Neural cell (in vitro differentiated cells): ENCODE results near the gene DNAAF5. TPM values are rescaled to one million over a fixed set of nuclear protein-coding genes. Genes with fewer than 3 reads are reported as not detected.

Experiments
- H2AFZ ChIP-seq: fragments of 200-600, 300-800 bp; sonication (generic), shearing (Covaris generic); 2 replicates; pipeline ENCODE4 v1.6.0; 2014; ENCODE audit warnings: low read depth, mild to moderate bottlenecking, antibody characterized with exemption, low read length, moderate library complexity
- H3F3A ChIP-seq: fragments of 200-600 bp; shearing (Covaris generic); 2 replicates; pipeline ENCODE4 v1.6.1; 2016; ENCODE audit warnings: mild to moderate bottlenecking, moderate library complexity, mixed read lengths, antibody characterized with exemption, low read length; ENCODE audit not compliant: insufficient read depth, poor library complexity, severe bottlenecking
- H3K27ac ChIP-seq: fragments of 200-600, 300-800 bp; sonication (generic), shearing (Covaris generic); 2 replicates; pipeline ENCODE4 v1.5.1; 2014; ENCODE audit warnings: mild to moderate bottlenecking, low read length, moderate library complexity
- H3K27me3 ChIP-seq: fragments of 300-800, 200-600 bp; sonication (generic), shearing (Covaris generic); 2 replicates; pipeline ENCODE4 v1.6.0; 2014; ENCODE audit warnings: mild to moderate bottlenecking, low read depth, low read length, moderate library complexity; ENCODE audit not compliant: insufficient read depth
- H3K36me3 ChIP-seq: fragments of 300-800, 200-600 bp; sonication (generic), shearing (Covaris generic); 2 replicates; pipeline ENCODE4 v1.5.1; 2014; ENCODE audit warnings: mild to moderate bottlenecking, antibody characterized with exemption, low read length, moderate library complexity; ENCODE audit not compliant: insufficient read depth
- H3K4me2 ChIP-seq: fragments of 300-800, 200-600 bp; sonication (generic), shearing (Covaris generic); 2 replicates; pipeline ENCODE4 v1.6.0; 2014; ENCODE audit warnings: mild to moderate bottlenecking, low read length
- H3K4me3 ChIP-seq: fragments of 300-800, 200-600 bp; sonication (generic), shearing (Covaris generic); 2 replicates; pipeline ENCODE4 v1.5.1; 2014; ENCODE audit warnings: mild to moderate bottlenecking, low read length, moderate library complexity
- H3K79me2 ChIP-seq: fragments of 200-600 bp; shearing (Covaris generic); replicated peaks from 2 replicates; pipeline ENCODE4 v1.6.0; 2014; ENCODE audit warnings: mild to moderate bottlenecking, low read length, moderate library complexity; ENCODE audit not compliant: insufficient read depth
- H3K9ac ChIP-seq: fragments of 300-800, 200-600 bp; sonication (generic), shearing (Covaris generic); 2 replicates; pipeline ENCODE4 v1.6.1; 2016; ENCODE audit warnings: mild to moderate bottlenecking, low read length, mixed read lengths
- H3K9me2 ChIP-seq: fragments of 200-600 bp; shearing (Covaris generic); 2 replicates; pipeline ENCODE4 v1.6.1; 2016; ENCODE audit warnings: mild to moderate bottlenecking, low read length, mixed read lengths; ENCODE audit not compliant: insufficient read depth
- H3K9me3 ChIP-seq: fragments of 200-600, 300-800 bp; sonication (generic), shearing (Covaris generic); 2 replicates; pipeline ENCODE4 v1.6.1; 2016; ENCODE audit warnings: mild to moderate bottlenecking, mixed run types, low read length, moderate library complexity, mixed read lengths
- H4K20me1 ChIP-seq: fragments of 200-600 bp; shearing (Covaris generic); 2 replicates; pipeline ENCODE4 v1.6.1; 2016; ENCODE audit warnings: mild to moderate bottlenecking, mixed run types; ENCODE audit not compliant: insufficient read depth
- EP300 ChIP-seq: fragments of 450-650 bp; conservative IDR thresholded peaks from 2 replicates; pipeline ENCODE4 v1.6.1; 2014; ENCODE audit warnings: antibody characterized with exemption, mild to moderate bottlenecking, moderate library complexity; ENCODE audit not compliant: poor library complexity, severe bottlenecking
- EZH2 ChIP-seq: fragments of 200-600, 300-800 bp; shearing (Covaris generic), sonication (generic); IDR thresholded peaks from 2 replicates; pipeline ENCODE4 v1.6.1; 2014; ENCODE audit warnings: antibody characterized with exemption, low read length, borderline replicate concordance, mild to moderate bottlenecking; ENCODE audit not compliant: insufficient read depth, poor library complexity, severe bottlenecking
- MXI1 ChIP-seq: fragments of 450-650 bp; conservative IDR thresholded peaks from 2 replicates; pipeline ENCODE4 v1.6.1; 2014; ENCODE audit warnings: antibody characterized with exemption, mild to moderate bottlenecking; ENCODE audit not compliant: poor library complexity, severe bottlenecking
- POLR2AphosphoS5 ChIP-seq: IDR thresholded peaks from 2 replicates; pipeline ENCODE4 v1.6.1; 2012
- RAD21 ChIP-seq: fragments of 450-650 bp; conservative IDR thresholded peaks from 2 replicates; pipeline ENCODE4 v1.6.1; 2014; ENCODE audit warnings: antibody characterized with exemption, mild to moderate bottlenecking, moderate library complexity
- SMC3 ChIP-seq: fragments of 450-650 bp; conservative IDR thresholded peaks from 2 replicates; pipeline ENCODE4 v1.6.1; 2014; ENCODE audit warnings: antibody characterized with exemption, mild to moderate bottlenecking, moderate library complexity; ENCODE audit not compliant: poor library complexity
- TAF1 ChIP-seq: IDR thresholded peaks from 2 replicates; pipeline ENCODE4 v1.6.1; 2012; ENCODE audit warnings: low read depth
- polyA plus RNA-seq: library from polyadenylated mRNA; depleted of rRNA; stranded (reverse); fragments of >200 nt; gene quantifications from 2 replicates; pipeline ENCODE4 v1.2.3, GENCODE V29; 2014
- TF ChIP-seq, protein P1 (sequence below): fragments of 450-650 bp; IDR thresholded peaks from 2 replicates; pipeline ENCODE4 v1.5.1; 2014; ENCODE audit warnings: antibody characterized with exemption, mild to moderate bottlenecking, moderate library complexity; ENCODE audit not compliant: poor library complexity, severe bottlenecking
- TF ChIP-seq, protein P2 (sequence below): IDR thresholded peaks from 2 replicates; pipeline ENCODE4 v1.6.1; 2012; ENCODE audit warnings: borderline replicate concordance

The DNAAF5 gene
- polyA plus RNA-seq, 1 donor from 2014 or later: 5.3 TPM

DNA sequence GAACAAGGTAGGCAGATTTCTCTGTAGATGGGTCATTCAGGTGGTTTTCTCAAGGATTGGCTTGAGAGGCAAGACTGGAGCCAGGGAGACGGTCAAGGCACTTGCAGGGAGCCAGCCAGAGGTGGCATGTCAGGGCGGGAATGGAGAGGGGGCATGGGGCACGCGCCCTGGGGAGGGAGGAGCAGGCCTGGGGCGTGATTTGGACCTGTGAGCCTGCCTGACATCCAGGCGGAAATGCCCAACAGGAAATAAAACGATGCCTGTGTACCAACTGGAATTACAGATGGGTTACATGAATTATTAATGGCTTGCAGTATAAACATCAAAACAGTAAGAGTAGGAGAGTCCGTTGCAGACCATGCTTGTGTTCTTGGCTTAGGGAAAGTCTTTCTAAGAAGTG lies 97.2 kb downstream of the DNAAF5 start:
- no peaks in the 10 kb centered on the region for H4K20me1 ChIP-seq

DNA sequence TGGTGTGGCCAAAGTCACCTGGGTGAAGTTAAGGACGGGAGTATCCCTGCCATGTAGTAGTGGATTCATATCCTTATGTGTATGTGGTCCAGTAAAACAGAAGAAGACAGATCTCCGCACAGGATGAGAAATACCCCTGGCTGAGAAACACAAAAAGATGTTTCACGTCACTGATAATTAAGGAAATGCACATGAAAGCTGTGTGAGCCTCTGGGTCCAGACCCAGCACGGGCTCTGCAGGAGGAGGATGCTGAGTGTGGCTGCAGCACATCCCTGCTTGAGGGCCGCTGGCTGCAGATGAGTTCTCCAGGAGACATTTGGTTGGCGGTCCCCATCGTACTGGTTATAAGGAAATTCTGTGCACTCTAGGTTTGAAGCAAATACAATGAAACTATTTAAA lies 97.6 kb downstream of the DNAAF5 start:
- H3K9ac ChIP-seq: no peak overlapping the region
- peaks cover 73% of the 10 kb centered on the region for H3K79me2 ChIP-seq
- H3K9me2 ChIP-seq: no peaks in the 10 kb centered on the region
- H3F3A ChIP-seq: no peaks in the 10 kb centered on the region
- no peaks in the 10 kb centered on the region for H4K20me1 ChIP-seq
- no peaks in the 10 kb centered on the region for H3K36me3 ChIP-seq
- H3K27me3 ChIP-seq: no peaks in the 10 kb centered on the region
- H3K4me3 ChIP-seq: no peak overlapping the region
- no peak overlapping the region for H3K4me2 ChIP-seq
- no peaks in the 10 kb centered on the region for H3K9me3 ChIP-seq
- H2AFZ ChIP-seq: no peak overlapping the region
- H3K27ac ChIP-seq: no peak overlapping the region
- TF ChIP-seq POLR2AphosphoS5: no peak
- no peak for TF ChIP-seq SMC3
- TF ChIP-seq, protein P1, sequence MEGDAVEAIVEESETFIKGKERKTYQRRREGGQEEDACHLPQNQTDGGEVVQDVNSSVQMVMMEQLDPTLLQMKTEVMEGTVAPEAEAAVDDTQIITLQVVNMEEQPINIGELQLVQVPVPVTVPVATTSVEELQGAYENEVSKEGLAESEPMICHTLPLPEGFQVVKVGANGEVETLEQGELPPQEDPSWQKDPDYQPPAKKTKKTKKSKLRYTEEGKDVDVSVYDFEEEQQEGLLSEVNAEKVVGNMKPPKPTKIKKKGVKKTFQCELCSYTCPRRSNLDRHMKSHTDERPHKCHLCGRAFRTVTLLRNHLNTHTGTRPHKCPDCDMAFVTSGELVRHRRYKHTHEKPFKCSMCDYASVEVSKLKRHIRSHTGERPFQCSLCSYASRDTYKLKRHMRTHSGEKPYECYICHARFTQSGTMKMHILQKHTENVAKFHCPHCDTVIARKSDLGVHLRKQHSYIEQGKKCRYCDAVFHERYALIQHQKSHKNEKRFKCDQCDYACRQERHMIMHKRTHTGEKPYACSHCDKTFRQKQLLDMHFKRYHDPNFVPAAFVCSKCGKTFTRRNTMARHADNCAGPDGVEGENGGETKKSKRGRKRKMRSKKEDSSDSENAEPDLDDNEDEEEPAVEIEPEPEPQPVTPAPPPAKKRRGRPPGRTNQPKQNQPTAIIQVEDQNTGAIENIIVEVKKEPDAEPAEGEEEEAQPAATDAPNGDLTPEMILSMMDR: no peak
- TF ChIP-seq MXI1: no peak
- no peak for TF ChIP-seq RAD21
- no peak for TF ChIP-seq EZH2
- TF ChIP-seq, protein P2, sequence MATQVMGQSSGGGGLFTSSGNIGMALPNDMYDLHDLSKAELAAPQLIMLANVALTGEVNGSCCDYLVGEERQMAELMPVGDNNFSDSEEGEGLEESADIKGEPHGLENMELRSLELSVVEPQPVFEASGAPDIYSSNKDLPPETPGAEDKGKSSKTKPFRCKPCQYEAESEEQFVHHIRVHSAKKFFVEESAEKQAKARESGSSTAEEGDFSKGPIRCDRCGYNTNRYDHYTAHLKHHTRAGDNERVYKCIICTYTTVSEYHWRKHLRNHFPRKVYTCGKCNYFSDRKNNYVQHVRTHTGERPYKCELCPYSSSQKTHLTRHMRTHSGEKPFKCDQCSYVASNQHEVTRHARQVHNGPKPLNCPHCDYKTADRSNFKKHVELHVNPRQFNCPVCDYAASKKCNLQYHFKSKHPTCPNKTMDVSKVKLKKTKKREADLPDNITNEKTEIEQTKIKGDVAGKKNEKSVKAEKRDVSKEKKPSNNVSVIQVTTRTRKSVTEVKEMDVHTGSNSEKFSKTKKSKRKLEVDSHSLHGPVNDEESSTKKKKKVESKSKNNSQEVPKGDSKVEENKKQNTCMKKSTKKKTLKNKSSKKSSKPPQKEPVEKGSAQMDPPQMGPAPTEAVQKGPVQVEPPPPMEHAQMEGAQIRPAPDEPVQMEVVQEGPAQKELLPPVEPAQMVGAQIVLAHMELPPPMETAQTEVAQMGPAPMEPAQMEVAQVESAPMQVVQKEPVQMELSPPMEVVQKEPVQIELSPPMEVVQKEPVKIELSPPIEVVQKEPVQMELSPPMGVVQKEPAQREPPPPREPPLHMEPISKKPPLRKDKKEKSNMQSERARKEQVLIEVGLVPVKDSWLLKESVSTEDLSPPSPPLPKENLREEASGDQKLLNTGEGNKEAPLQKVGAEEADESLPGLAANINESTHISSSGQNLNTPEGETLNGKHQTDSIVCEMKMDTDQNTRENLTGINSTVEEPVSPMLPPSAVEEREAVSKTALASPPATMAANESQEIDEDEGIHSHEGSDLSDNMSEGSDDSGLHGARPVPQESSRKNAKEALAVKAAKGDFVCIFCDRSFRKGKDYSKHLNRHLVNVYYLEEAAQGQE: no peak
- TF ChIP-seq TAF1: no peak
- TF ChIP-seq EP300: no peak

More for the DNA sequence above, 97.2 kb downstream of the DNAAF5 start:
- no peaks in the 10 kb centered on the region for H3F3A ChIP-seq
- TF ChIP-seq, protein P2: no peak
- TF ChIP-seq, protein P1: no peak
- TF ChIP-seq SMC3 (no peak), EP300 (no peak), EZH2 (no peak)
- H3K79me2 ChIP-seq: peaks cover 74% of the 10 kb centered on the region
- no peaks in the 10 kb centered on the region for H3K27me3 ChIP-seq
- no peak overlapping the region for H3K4me3 ChIP-seq
- H3K9ac ChIP-seq: no peak overlapping the region
- no peaks in the 10 kb centered on the region for H3K9me3 ChIP-seq
- H3K27ac ChIP-seq: no peak overlapping the region
- no peaks in the 10 kb centered on the region for H3K36me3 ChIP-seq
- H2AFZ ChIP-seq: no peak overlapping the region
- no peak overlapping the region for H3K4me2 ChIP-seq
- no peaks in the 10 kb centered on the region for H3K9me2 ChIP-seq
